ENCODE data around the gene TIMM23.
"Not testable (repeated sequence)": the region's sequence is repeated elsewhere in the genome, so short reads cannot be mapped to it uniquely, and the experiment has no call there.

DNA sequence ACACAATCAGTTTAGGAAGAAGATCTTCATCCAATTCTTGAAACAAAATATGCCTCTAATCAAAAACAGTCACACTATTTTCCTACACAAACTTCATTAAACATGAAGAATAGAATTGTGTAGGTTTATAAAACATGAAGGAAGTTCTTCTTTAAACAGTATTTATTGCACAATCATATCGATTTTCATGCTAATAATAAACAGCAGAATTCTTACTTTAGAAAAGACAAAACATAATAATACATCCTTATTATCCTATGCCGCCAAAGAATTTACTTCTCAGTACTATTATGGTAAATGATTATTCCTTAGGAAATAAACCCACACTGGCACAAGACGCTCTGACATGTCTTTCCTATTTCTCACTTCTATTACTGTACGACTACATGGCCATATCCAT lies 41.0 kb upstream of the TIMM23 start:
- TF ChIP-seq ZBTB8A (tag by site-specific recombination; IDR thresholded peaks at IDR 0.05); ZNF391 (tag by site-specific recombination; IDR thresholded peaks at IDR 0.05; ENCODE audit: borderline replicate concordance, low read depth); ZNF175 (tag by site-specific recombination; IDR thresholded peaks at IDR 0.05); SP3 (tag by site-specific recombination; IDR thresholded peaks at IDR 0.05); YY2 (tag by site-specific recombination; IDR thresholded peaks at IDR 0.05); ZNF558 (tag by site-specific recombination; IDR thresholded peaks at IDR 0.05); ZNF324 (tag by site-specific recombination; IDR thresholded peaks at IDR 0.05); HOXA7 (CRISPR knock-in tag; IDR thresholded peaks at IDR 0.05; ENCODE audit: borderline replicate concordance): not testable (repeated sequence)
- TF ChIP-seq, protein P1, sequence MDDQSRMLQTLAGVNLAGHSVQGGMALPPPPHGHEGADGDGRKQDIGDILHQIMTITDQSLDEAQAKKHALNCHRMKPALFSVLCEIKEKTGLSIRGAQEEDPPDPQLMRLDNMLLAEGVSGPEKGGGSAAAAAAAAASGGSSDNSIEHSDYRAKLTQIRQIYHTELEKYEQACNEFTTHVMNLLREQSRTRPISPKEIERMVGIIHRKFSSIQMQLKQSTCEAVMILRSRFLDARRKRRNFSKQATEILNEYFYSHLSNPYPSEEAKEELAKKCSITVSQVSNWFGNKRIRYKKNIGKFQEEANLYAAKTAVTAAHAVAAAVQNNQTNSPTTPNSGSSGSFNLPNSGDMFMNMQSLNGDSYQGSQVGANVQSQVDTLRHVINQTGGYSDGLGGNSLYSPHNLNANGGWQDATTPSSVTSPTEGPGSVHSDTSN (CRISPR knock-in tag; IDR thresholded peaks at IDR 0.05): not testable (repeated sequence)
- TF ChIP-seq, protein P2, sequence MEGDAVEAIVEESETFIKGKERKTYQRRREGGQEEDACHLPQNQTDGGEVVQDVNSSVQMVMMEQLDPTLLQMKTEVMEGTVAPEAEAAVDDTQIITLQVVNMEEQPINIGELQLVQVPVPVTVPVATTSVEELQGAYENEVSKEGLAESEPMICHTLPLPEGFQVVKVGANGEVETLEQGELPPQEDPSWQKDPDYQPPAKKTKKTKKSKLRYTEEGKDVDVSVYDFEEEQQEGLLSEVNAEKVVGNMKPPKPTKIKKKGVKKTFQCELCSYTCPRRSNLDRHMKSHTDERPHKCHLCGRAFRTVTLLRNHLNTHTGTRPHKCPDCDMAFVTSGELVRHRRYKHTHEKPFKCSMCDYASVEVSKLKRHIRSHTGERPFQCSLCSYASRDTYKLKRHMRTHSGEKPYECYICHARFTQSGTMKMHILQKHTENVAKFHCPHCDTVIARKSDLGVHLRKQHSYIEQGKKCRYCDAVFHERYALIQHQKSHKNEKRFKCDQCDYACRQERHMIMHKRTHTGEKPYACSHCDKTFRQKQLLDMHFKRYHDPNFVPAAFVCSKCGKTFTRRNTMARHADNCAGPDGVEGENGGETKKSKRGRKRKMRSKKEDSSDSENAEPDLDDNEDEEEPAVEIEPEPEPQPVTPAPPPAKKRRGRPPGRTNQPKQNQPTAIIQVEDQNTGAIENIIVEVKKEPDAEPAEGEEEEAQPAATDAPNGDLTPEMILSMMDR (tag by site-specific recombination; IDR thresholded peaks at IDR 0.05): not testable (repeated sequence)
- TF ChIP-seq, protein P3, sequence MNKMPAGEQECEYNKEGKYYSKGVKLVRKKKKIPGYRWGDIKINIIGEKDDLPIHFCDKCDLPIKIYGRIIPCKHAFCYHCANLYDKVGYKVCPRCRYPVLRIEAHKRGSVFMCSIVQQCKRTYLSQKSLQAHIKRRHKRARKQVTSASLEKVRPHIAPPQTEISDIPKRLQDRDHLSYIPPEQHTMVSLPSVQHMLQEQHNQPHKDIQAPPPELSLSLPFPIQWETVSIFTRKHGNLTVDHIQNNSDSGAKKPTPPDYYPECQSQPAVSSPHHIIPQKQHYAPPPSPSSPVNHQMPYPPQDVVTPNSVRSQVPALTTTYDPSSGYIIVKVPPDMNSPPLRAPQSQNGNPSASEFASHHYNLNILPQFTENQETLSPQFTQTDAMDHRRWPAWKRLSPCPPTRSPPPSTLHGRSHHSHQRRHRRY (tag by site-specific recombination; IDR thresholded peaks at IDR 0.05): not testable (repeated sequence)
- TF ChIP-seq, protein P4, sequence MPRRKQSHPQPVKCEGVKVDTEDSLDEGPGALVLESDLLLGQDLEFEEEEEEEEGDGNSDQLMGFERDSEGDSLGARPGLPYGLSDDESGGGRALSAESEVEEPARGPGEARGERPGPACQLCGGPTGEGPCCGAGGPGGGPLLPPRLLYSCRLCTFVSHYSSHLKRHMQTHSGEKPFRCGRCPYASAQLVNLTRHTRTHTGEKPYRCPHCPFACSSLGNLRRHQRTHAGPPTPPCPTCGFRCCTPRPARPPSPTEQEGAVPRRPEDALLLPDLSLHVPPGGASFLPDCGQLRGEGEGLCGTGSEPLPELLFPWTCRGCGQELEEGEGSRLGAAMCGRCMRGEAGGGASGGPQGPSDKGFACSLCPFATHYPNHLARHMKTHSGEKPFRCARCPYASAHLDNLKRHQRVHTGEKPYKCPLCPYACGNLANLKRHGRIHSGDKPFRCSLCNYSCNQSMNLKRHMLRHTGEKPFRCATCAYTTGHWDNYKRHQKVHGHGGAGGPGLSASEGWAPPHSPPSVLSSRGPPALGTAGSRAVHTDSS (tag by site-specific recombination; IDR thresholded peaks at IDR 0.05): not testable (repeated sequence)
- TF ChIP-seq, protein P5, sequence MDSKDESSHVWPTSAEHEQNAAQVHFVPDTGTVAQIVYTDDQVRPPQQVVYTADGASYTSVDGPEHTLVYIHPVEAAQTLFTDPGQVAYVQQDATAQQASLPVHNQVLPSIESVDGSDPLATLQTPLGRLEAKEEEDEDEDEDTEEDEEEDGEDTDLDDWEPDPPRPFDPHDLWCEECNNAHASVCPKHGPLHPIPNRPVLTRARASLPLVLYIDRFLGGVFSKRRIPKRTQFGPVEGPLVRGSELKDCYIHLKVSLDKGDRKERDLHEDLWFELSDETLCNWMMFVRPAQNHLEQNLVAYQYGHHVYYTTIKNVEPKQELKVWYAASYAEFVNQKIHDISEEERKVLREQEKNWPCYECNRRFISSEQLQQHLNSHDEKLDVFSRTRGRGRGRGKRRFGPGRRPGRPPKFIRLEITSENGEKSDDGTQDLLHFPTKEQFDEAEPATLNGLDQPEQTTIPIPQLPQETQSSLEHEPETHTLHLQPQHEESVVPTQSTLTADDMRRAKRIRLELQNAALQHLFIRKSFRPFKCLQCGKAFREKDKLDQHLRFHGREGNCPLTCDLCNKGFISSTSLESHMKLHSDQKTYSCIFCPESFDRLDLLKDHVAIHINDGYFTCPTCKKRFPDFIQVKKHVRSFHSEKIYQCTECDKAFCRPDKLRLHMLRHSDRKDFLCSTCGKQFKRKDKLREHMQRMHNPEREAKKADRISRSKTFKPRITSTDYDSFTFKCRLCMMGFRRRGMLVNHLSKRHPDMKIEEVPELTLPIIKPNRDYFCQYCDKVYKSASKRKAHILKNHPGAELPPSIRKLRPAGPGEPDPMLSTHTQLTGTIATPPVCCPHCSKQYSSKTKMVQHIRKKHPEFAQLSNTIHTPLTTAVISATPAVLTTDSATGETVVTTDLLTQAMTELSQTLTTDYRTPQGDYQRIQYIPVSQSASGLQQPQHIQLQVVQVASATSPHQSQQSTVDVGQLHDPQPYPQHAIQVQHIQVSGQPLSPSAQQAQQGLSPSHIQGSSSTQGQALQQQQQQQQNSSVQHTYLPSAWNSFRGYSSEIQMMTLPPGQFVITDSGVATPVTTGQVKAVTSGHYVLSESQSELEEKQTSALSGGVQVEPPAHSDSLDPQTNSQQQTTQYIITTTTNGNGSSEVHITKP (tag by site-specific recombination; IDR thresholded peaks at IDR 0.05): not testable (repeated sequence)
- TF ChIP-seq, protein P6, sequence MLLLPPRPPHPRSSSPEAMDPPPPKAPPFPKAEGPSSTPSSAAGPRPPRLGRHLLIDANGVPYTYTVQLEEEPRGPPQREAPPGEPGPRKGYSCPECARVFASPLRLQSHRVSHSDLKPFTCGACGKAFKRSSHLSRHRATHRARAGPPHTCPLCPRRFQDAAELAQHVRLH (tag by site-specific recombination; IDR thresholded peaks at IDR 0.05): not testable (repeated sequence)
